Stimulated activated CD8-positive, alpha-beta memory T cell treated with anti-CD3 and anti-CD28 coated beads, Interleukin-15, amount 100 ng/mL, for 48 hours (primary cell): Measurements from ENCODE around the gene SLC25A28.

Experiments used
- DNase-seq, 2 donors: peaks; one replicate each; pipeline ENCODE4 v3.0.0-alpha.2; 2020; ENCODE audit warnings: low read depth in 2 of 2

SLC25A28 gene

DNA sequence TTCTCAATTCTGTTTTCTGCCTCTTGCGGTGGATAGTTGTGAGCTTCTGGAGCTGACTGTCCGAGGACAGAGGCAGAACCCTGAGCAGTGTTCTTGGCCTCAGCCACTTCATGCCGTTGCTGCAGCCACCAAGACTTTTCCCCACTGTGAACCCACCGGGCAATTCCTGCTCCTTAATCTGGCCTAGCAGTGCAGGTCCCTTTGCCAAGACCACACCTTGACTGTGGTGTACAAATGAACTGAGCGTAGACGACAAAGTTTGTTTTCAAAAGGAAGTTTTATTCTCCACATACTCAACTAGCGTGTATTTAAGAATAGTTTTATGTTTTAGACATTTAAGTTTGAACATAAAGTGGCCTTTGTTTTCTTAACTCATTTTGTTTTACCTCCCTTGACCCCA is 29.4 kb downstream of the SLC25A28 start:
- no peak for DNase-seq

DNA sequence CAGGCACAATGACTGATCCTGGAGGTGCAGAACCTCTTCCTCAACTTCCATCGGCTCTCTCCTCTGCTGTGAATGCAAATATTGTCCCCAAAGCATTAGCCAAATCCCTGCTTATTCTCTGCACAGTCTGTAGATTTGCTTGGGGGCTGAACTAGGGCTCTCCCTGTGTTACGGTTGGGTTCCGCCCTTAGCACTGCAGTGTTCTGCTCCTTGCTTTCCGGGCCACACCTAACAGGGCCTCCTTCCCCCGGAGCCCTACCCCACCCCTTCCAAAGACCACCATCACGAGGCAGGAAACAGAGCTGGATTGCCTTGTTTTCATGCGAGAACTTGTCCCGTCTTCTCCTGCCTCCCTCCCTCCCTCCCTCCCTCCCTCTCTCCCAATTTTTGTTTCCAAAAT is 36.6 kb downstream of the SLC25A28 start:
- DNase-seq = no peak

- DNase-seq = no peak
These were observed 37.9 kb downstream of the SLC25A28 start for GRCh38 chr10:99582255-99582770.

- DNase-seq = no peak
These were observed 40.3 kb downstream of the SLC25A28 start for GRCh38 chr10:99579971-99580370.

GRCh38 chr10:99573790-99574189 is 46.4 kb downstream of the SLC25A28 start:
- no peak for DNase-seq

DNA sequence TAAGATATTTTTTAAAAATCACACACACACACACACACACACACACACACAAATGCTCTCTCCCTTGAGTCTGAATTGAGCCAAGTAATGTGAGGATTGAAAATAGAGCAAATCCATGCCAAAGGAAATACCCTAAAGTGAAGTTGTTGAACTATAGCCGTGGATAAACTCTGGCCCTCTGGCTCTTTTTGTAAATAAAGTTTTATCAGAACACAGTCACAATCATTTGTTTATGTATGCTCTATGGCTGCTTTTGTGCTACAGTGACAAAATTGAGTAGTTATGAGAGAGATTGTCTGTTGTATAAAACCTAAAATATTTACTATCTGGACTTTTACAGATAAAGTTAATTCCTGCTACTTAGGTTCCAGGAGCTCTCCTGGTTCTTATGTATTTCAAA is 48.4 kb downstream of the SLC25A28 start:
- no peak for DNase-seq

- DNase-seq = no peak
These were observed 50.3 kb downstream of the SLC25A28 start for GRCh38 chr10:99569961-99570360.

- no peak for DNase-seq
These were observed 50.8 kb downstream of the SLC25A28 start for GRCh38 chr10:99569253-99569939.

GRCh38 chr10:99565166-99565565 is 55.1 kb downstream of the SLC25A28 start:
- no peak for DNase-seq

GRCh38 chr10:99564361-99564760 is 55.9 kb downstream of the SLC25A28 start:
- DNase-seq = no peak

- DNase-seq = no peak
These were observed 57.6 kb downstream of the SLC25A28 start for GRCh38 chr10:99562631-99563030.
